ENCODE measurements around the gene TRMT10B. TPM values are rescaled to one million over a fixed set of nuclear protein-coding genes. Genes with fewer than 3 reads are reported as not detected.

Gene TRMT10B
- total RNA-seq, 4 donors from 2014 or later: 0.88 to 14.6 (median 5.2) TPM

DNA sequence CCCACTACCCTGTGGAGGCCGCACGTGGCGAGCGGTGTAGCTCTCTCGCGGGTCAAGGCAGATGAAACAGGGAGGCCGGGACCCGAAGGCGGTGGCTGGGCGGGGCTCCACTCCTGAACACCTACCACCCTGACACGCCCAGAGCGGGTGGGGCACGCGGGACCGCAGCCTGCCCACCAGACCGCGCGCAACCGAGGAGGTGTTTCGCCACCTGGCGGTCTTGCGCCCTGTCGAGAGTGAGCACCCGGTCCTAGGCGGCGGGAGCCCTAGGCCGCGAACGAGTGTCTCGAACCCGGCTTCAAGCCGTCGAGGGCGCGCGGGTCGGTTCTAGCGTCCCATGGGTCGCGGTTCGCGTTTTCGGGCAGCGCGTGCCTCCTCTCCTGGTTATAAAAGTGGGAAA lies 33.5 kb downstream of the TRMT10B start:
- H3K4me3 ChIP-seq: no peak overlapping the region
- H3K4me1 ChIP-seq: no peaks in the 10 kb centered on the region
- H3K36me3 ChIP-seq: no peaks in the 10 kb centered on the region
- TF ChIP-seq, protein P1, sequence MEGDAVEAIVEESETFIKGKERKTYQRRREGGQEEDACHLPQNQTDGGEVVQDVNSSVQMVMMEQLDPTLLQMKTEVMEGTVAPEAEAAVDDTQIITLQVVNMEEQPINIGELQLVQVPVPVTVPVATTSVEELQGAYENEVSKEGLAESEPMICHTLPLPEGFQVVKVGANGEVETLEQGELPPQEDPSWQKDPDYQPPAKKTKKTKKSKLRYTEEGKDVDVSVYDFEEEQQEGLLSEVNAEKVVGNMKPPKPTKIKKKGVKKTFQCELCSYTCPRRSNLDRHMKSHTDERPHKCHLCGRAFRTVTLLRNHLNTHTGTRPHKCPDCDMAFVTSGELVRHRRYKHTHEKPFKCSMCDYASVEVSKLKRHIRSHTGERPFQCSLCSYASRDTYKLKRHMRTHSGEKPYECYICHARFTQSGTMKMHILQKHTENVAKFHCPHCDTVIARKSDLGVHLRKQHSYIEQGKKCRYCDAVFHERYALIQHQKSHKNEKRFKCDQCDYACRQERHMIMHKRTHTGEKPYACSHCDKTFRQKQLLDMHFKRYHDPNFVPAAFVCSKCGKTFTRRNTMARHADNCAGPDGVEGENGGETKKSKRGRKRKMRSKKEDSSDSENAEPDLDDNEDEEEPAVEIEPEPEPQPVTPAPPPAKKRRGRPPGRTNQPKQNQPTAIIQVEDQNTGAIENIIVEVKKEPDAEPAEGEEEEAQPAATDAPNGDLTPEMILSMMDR (IDR thresholded peaks at IDR 0.05): no peak
- no peak for TF ChIP-seq POLR2A (IDR thresholded peaks at IDR 0.05)
- no peaks in the 10 kb centered on the region for H3K27me3 ChIP-seq
- no peak for DNase-seq
- no peaks in the 10 kb centered on the region for H3K9me3 ChIP-seq
- intact Hi-C loops (cut with DNase I; ENCODE audit: low total_unique reads): no loop called here
- H3K27ac ChIP-seq: no peak overlapping the region

DNA sequence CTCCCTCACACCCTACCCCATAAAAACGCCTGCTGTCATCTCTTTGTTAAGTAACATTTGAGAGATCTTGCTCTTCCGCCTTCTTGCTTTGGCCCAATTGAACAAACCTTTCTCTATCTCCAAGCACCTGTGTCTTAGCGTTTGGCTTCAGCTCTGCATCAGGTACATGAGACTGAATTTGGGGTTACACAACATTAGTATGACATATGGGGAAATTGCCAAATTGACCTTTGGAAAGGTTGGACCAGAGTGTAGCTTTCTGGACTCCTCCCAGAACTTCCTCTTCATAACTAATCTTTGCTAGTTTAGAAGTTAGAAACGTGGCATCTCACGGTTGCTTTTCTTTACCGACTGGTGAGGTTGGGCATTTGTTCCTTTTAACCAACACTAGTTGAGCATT lies 34.7 kb downstream of the TRMT10B start:
- no peaks in the 10 kb centered on the region for H3K4me1 ChIP-seq
- no peak for DNase-seq
- no peaks in the 10 kb centered on the region for H3K9me3 ChIP-seq
- no peaks in the 10 kb centered on the region for H3K27me3 ChIP-seq
- H3K27ac ChIP-seq: no peak overlapping the region
- TF ChIP-seq POLR2A (IDR thresholded peaks at IDR 0.05): no peak
- TF ChIP-seq, protein P1 (IDR thresholded peaks at IDR 0.05): no peak
- H3K36me3 ChIP-seq: no peaks in the 10 kb centered on the region
- intact Hi-C loops (cut with DNase I; ENCODE audit: low total_unique reads): no loop called here
- no peak overlapping the region for H3K4me3 ChIP-seq

GRCh38 chr9:37790096-37790495 lies 36.5 kb downstream of the TRMT10B start:
- H3K4me1 ChIP-seq: no peaks in the 10 kb centered on the region
- intact Hi-C loops (cut with DNase I; ENCODE audit: low total_unique reads): no loop called here
- no peaks in the 10 kb centered on the region for H3K9me3 ChIP-seq
- H3K27ac ChIP-seq: no peak overlapping the region
- H3K36me3 ChIP-seq: no peaks in the 10 kb centered on the region
- no peaks in the 10 kb centered on the region for H3K27me3 ChIP-seq
- no peak overlapping the region for H3K4me3 ChIP-seq
- DNase-seq: no peak
- TF ChIP-seq, protein P1 (IDR thresholded peaks at IDR 0.05): no peak
- TF ChIP-seq POLR2A (IDR thresholded peaks at IDR 0.05): no peak

GRCh38 chr9:37792122-37792521 lies 38.5 kb downstream of the TRMT10B start:
- no peak for TF ChIP-seq POLR2A (IDR thresholded peaks at IDR 0.05)
- TF ChIP-seq, protein P1 (IDR thresholded peaks at IDR 0.05): no peak
- no peak overlapping the region for H3K27ac ChIP-seq
- H3K36me3 ChIP-seq: no peaks in the 10 kb centered on the region
- no peak for DNase-seq
- no peak overlapping the region for H3K4me3 ChIP-seq
- H3K4me1 ChIP-seq: no peaks in the 10 kb centered on the region
- no peaks in the 10 kb centered on the region for H3K27me3 ChIP-seq
- intact Hi-C loops (cut with DNase I; ENCODE audit: low total_unique reads): no loop called here
- H3K9me3 ChIP-seq: no peaks in the 10 kb centered on the region

GRCh38 chr9:37796232-37796631 lies 42.6 kb downstream of the TRMT10B start:
- TF ChIP-seq POLR2A (IDR thresholded peaks at IDR 0.05): no peak
- TF ChIP-seq, protein P1 (IDR thresholded peaks at IDR 0.05): no peak
- H3K36me3 ChIP-seq: no peaks in the 10 kb centered on the region
- DNase-seq: no peak
- intact Hi-C loops (cut with DNase I; ENCODE audit: low total_unique reads): no loop called here
- H3K4me3 ChIP-seq: no peak overlapping the region
- H3K27me3 ChIP-seq: no peaks in the 10 kb centered on the region
- no peaks in the 10 kb centered on the region for H3K4me1 ChIP-seq
- no peak overlapping the region for H3K27ac ChIP-seq
- H3K9me3 ChIP-seq: no peaks in the 10 kb centered on the region

All from uterus (tissue), 4 donors.